ENCODE results near the gene MAML3. TPM values are rescaled to one million over a fixed set of nuclear protein-coding genes. Genes with fewer than 3 reads are reported as not detected.
A peak's percentile ranks its signal among the peaks of the same experiment; 100 is the strongest.

Gene MAML3
- total and polyA plus RNA-seq, 2 of the 13 experiments (the other 11 are each of a cell fraction or from before 2014, with no cell fraction given) = 0.05 to 0.13 TPM

GRCh38 chr4:139676913-139677585 lies 476.9 kb downstream of the MAML3 start (continued):
- no peak for TF ChIP-seq THAP8 (CRISPR knock-in tag; IDR thresholded peaks at IDR 0.05; ENCODE audit: borderline replicate concordance)
- TF ChIP-seq ZNF343 (CRISPR knock-in tag; IDR thresholded peaks at IDR 0.05) = no peak
- TF ChIP-seq IKZF5 (CRISPR knock-in tag; IDR thresholded peaks at IDR 0.05) = no peak
- no peak for TF ChIP-seq TEF (CRISPR knock-in tag; IDR thresholded peaks at IDR 0.05)
- TF ChIP-seq KMT2B (CRISPR knock-in tag; IDR thresholded peaks at IDR 0.05) = no peak
- no peak for TF ChIP-seq MIER2 (CRISPR knock-in tag; IDR thresholded peaks at IDR 0.05)
- no peak for TF ChIP-seq MED8 (CRISPR knock-in tag; IDR thresholded peaks at IDR 0.05; ENCODE audit: insufficient replicate concordance)
- TF ChIP-seq AKAP8 (CRISPR knock-in tag; IDR thresholded peaks at IDR 0.05) = no peak
- no peak for TF ChIP-seq ZNF564 (CRISPR knock-in tag; IDR thresholded peaks at IDR 0.05)
- no peak for TF ChIP-seq HNRNPLL (IDR thresholded peaks at IDR 0.05; ENCODE audit: low read depth, low read length, poor library complexity, severe bottlenecking)
- no peak for TF ChIP-seq HNRNPUL1 (IDR thresholded peaks at IDR 0.05; ENCODE audit: low read depth, low read length)
- no peak for TF ChIP-seq U2AF2 (IDR thresholded peaks at IDR 0.05; ENCODE audit: low read depth, low read length)
- no peak for TF ChIP-seq ZNF7 (CRISPR knock-in tag; IDR thresholded peaks at IDR 0.05)
- no peak for TF ChIP-seq ZNF672 (CRISPR knock-in tag; IDR thresholded peaks at IDR 0.05)
- TF ChIP-seq HNF4A (CRISPR knock-in tag; IDR thresholded peaks at IDR 0.05) = no peak
- TF ChIP-seq RBFOX2 (IDR thresholded peaks at IDR 0.05; ENCODE audit: low read depth, low read length) = 0 out of 2 replicates have a peak, but pooled peaks have one; percentile 20
- TF ChIP-seq TARDBP (CRISPR knock-in tag; IDR thresholded peaks at IDR 0.05) = 0 out of 2 replicates have a peak, but pooled peaks have one; percentile 61
- TF ChIP-seq POLR2AphosphoS5 (IDR thresholded peaks at IDR 0.05; ENCODE audit: low read depth, low read length) = peak; percentile 25; the same call in 1 of the 2 replicates
- no peak for TF ChIP-seq KDM5A (IDR thresholded peaks at IDR 0.05; ENCODE audit: borderline replicate concordance, low read length)
- peak in 1 of 2 experiments; percentile 21; a peak in 1 of 4 replicates for TF ChIP-seq POLR2A (IDR thresholded peaks at IDR 0.05; ENCODE audit: insufficient read depth in 1 of 2, low read depth in 2 of 2, low read length in 2 of 2)
- TF ChIP-seq ZNF660 (CRISPR knock-in tag; IDR thresholded peaks at IDR 0.05; ENCODE audit: borderline replicate concordance, low read depth) = no peak
- TF ChIP-seq ELF3 (CRISPR knock-in tag; IDR thresholded peaks at IDR 0.05) = no peak
- TF ChIP-seq DMTF1 (CRISPR knock-in tag; IDR thresholded peaks at IDR 0.05) = no peak
- TF ChIP-seq ZBTB20 (CRISPR knock-in tag; IDR thresholded peaks at IDR 0.05; ENCODE audit: borderline replicate concordance, low read depth) = no peak
- TF ChIP-seq ZNF766 (CRISPR knock-in tag; IDR thresholded peaks at IDR 0.05; ENCODE audit: borderline replicate concordance) = no peak
- TF ChIP-seq ZNF101 (CRISPR knock-in tag; IDR thresholded peaks at IDR 0.05; ENCODE audit: borderline replicate concordance, low read depth) = no peak
- no peak for TF ChIP-seq SNAPC5 (CRISPR knock-in tag; IDR thresholded peaks at IDR 0.05; ENCODE audit: borderline replicate concordance)
- no peak for TF ChIP-seq HOXA5 (CRISPR knock-in tag; IDR thresholded peaks at IDR 0.05)

Measured in HepG2 (cell line).